H9 (cell line): ENCODE measurements around the gene ST8SIA5. TPM values are rescaled to one million over a fixed set of nuclear protein-coding genes. Genes with fewer than 3 reads are reported as not detected.

Source experiments
- DNase-seq: peaks from one replicate; pipeline ENCODE4 v3.0.0-alpha.2; 2017
- H2AFZ ChIP-seq: one replicate; pipeline ENCODE4 v1.6.1; 2013; ENCODE audit warnings: mild to moderate bottlenecking, low read length, control low read depth, moderate library complexity
- H2AK5ac ChIP-seq: 2 replicates; pipeline ENCODE4 v1.6.1; 2013; ENCODE audit warnings: low read length, control low read depth, mixed read lengths; ENCODE audit not compliant: insufficient read length
- H2BK120ac ChIP-seq: one replicate; pipeline ENCODE4 v1.6.1; 2013; ENCODE audit warnings: low read depth, mild to moderate bottlenecking, low read length, control low read depth, inconsistent platforms; ENCODE audit not compliant: poor library complexity, severe bottlenecking
- H2BK12ac ChIP-seq: 2 replicates; pipeline ENCODE4 v1.6.1; 2013; ENCODE audit warnings: low read length, control low read depth, mixed read lengths, low read depth; ENCODE audit not compliant: insufficient read length
- H2BK15ac ChIP-seq: 2 replicates; pipeline ENCODE4 v1.6.1; 2013; ENCODE audit warnings: low read depth, low read length, control low read depth
- H2BK20ac ChIP-seq: one replicate; pipeline ENCODE4 v1.6.1; 2013; ENCODE audit warnings: low read depth, mild to moderate bottlenecking, low read length, control low read depth, inconsistent platforms; ENCODE audit not compliant: poor library complexity, severe bottlenecking
- H2BK5ac ChIP-seq: 2 replicates; pipeline ENCODE4 v1.6.1; 2013; ENCODE audit warnings: low read length, control low read depth, mixed read lengths; ENCODE audit not compliant: insufficient read length
- H3K14ac ChIP-seq: 2 replicates; pipeline ENCODE4 v1.6.1; 2013; ENCODE audit warnings: low read length, control low read depth; ENCODE audit not compliant: insufficient read depth
- H3K18ac ChIP-seq: 2 replicates; pipeline ENCODE4 v1.6.1; 2013; ENCODE audit warnings: low read depth, mild to moderate bottlenecking, mixed read lengths, low read length, control low read depth; ENCODE audit not compliant: insufficient read length
- H3K23ac ChIP-seq: 2 replicates; pipeline ENCODE4 v1.6.1; 2013; ENCODE audit warnings: low read length, control low read depth, mixed read lengths, low read depth; ENCODE audit not compliant: insufficient read length
- H3K23me2 ChIP-seq: 2 replicates; pipeline ENCODE4 v1.6.1; 2013; ENCODE audit warnings: low read depth, mild to moderate bottlenecking, mixed read lengths, low read length, control low read depth; ENCODE audit not compliant: insufficient read length, poor library complexity, severe bottlenecking
- H3K27ac ChIP-seq: 2 replicates; pipeline ENCODE4 v1.5.1; 2013; ENCODE audit warnings: low read length, control low read depth, mixed read lengths, low read depth; ENCODE audit not compliant: insufficient read length
- H3K27me3 ChIP-seq: 2 replicates; pipeline ENCODE4 v1.6.1; 2013; ENCODE audit warnings: low read length, control low read depth, inconsistent platforms; ENCODE audit not compliant: insufficient read depth
- H3K4ac ChIP-seq: 2 replicates; pipeline ENCODE4 v1.6.1; 2013; ENCODE audit warnings: low read depth, mild to moderate bottlenecking, control low read depth, inconsistent platforms, low read length, moderate library complexity
- H3K4me1 ChIP-seq: 2 replicates; pipeline ENCODE4 v1.6.1; 2013; ENCODE audit warnings: low read length, control low read depth, inconsistent platforms; ENCODE audit not compliant: insufficient read depth
- H3K4me2 ChIP-seq: 2 replicates; pipeline ENCODE4 v1.6.1; 2013; ENCODE audit warnings: low read length, control low read depth, mixed read lengths; ENCODE audit not compliant: insufficient read length, insufficient read depth
- H3K56ac ChIP-seq: 2 replicates; pipeline ENCODE4 v1.6.1; 2013; ENCODE audit warnings: low read depth, mild to moderate bottlenecking, mixed read lengths, low read length, control low read depth; ENCODE audit not compliant: insufficient read length
- H3K79me1 ChIP-seq: 2 replicates; pipeline ENCODE4 v1.6.1; 2013; ENCODE audit warnings: low read depth, mild to moderate bottlenecking, moderate library complexity, low read length, control low read depth, inconsistent platforms; ENCODE audit not compliant: insufficient read depth, poor library complexity, severe bottlenecking
- H3K79me2 ChIP-seq: 2 replicates; pipeline ENCODE4 v1.6.1; 2013; ENCODE audit warnings: low read length, control low read depth, inconsistent platforms; ENCODE audit not compliant: insufficient read depth
- H3K9ac ChIP-seq: 2 replicates; pipeline ENCODE4 v1.6.1; 2013; ENCODE audit warnings: low read length, control low read depth, mixed read lengths; ENCODE audit not compliant: insufficient read length; ENCODE audit errors: extremely low read depth
- H3K9me3 ChIP-seq: one replicate; pipeline ENCODE4 v1.6.1; 2013; ENCODE audit warnings: low read depth, low read length, inconsistent platforms; ENCODE audit not compliant: control insufficient read depth
- H3T11ph ChIP-seq: one replicate; pipeline ENCODE4 v1.6.1; 2013; ENCODE audit warnings: mild to moderate bottlenecking, low read length, control low read depth, inconsistent platforms
- H4K20me1 ChIP-seq: one replicate; pipeline ENCODE4 v1.6.1; 2013; ENCODE audit not compliant: control insufficient read depth, insufficient read length, insufficient read depth
- H4K5ac ChIP-seq: 2 replicates; pipeline ENCODE4 v1.6.1; 2013; ENCODE audit warnings: low read depth, mild to moderate bottlenecking, mixed read lengths, low read length, control low read depth; ENCODE audit not compliant: insufficient read length
- H4K8ac ChIP-seq: replicated peaks from 2 replicates; pipeline ENCODE4 v1.6.1; 2013; ENCODE audit warnings: low read length, control low read depth, mixed read lengths, low read depth; ENCODE audit not compliant: insufficient read length
- H4K91ac ChIP-seq: 2 replicates; pipeline ENCODE4 v1.6.1; 2013; ENCODE audit warnings: low read depth, mild to moderate bottlenecking, moderate library complexity, mixed read lengths, low read length, control low read depth; ENCODE audit not compliant: insufficient read length
- H3K27ac Mint-ChIP-seq, 3 experiments: 2 replicates in 2 of 3; 3 replicates in 1 of 3; pipeline ENCODE4 v1.8.0; 2020 to 2021; ENCODE audit warnings: mixed read lengths in 3 of 3, mild to moderate bottlenecking in 1 of 3, moderate library complexity in 1 of 3
- H3K27me3 Mint-ChIP-seq: 2 replicates; pipeline ENCODE4 v1.8.0; 2021; ENCODE audit warnings: low read depth, mild to moderate bottlenecking, moderate library complexity, mixed read lengths
- H3K36me3 Mint-ChIP-seq, 3 experiments: 2 replicates in 2 of 3; 3 replicates in 1 of 3; pipeline ENCODE4 v1.8.0; 2020 to 2021; ENCODE audit warnings: low read depth in 3 of 3, mixed read lengths in 3 of 3; ENCODE audit not compliant: insufficient read depth in 1 of 3
- H3K4me1 Mint-ChIP-seq, 2 experiments: 2 replicates each; pipeline ENCODE4 v1.8.0; 2020; ENCODE audit warnings: mixed read lengths in 2 of 2
- H3K4me3 Mint-ChIP-seq, 2 experiments: 2 replicates in 1 of 2; 3 replicates in 1 of 2; pipeline ENCODE4 v1.8.0; 2020 to 2021; ENCODE audit warnings: mild to moderate bottlenecking in 2 of 2, mixed read lengths in 2 of 2, moderate library complexity in 1 of 2
- H3K9me3 Mint-ChIP-seq, 2 experiments: 2 replicates in 1 of 2; 3 replicates in 1 of 2; pipeline ENCODE4 v1.8.0; 2020; ENCODE audit warnings: mild to moderate bottlenecking in 2 of 2, mixed read lengths in 2 of 2, moderate library complexity in 1 of 2
- WGBS: extraction: QIAGEN DNeasy Blood & Tissue Kit; methylation state at CpG from one replicate; pipeline ENCODE4 v1.1.7; 2013; ENCODE audit warnings: missing lambda C conversion rate, low lambda C conversion rate, mixed read lengths; ENCODE audit not compliant: insufficient read length; ENCODE audit errors: extremely low coverage; 5-methylcytosine and 5-hydroxymethylcytosine counted together
- total RNA-seq: library from RNA; stranded (reverse); gene quantifications from 2 replicates; pipeline ENCODE4 v1.2.1, GENCODE V29; 2021
- TF ChIP-seq, protein P1 (sequence below): fragments of 200-600 bp; sonication (generic); conservative IDR thresholded peaks from 3 replicates; pipeline ENCODE4 v1.8.0; 2021; ENCODE audit warnings: antibody characterized with exemption, mild to moderate bottlenecking

ST8SIA5 gene
- total RNA-seq, 1 experiment from 2014 or later: 0.63 TPM

DNA sequence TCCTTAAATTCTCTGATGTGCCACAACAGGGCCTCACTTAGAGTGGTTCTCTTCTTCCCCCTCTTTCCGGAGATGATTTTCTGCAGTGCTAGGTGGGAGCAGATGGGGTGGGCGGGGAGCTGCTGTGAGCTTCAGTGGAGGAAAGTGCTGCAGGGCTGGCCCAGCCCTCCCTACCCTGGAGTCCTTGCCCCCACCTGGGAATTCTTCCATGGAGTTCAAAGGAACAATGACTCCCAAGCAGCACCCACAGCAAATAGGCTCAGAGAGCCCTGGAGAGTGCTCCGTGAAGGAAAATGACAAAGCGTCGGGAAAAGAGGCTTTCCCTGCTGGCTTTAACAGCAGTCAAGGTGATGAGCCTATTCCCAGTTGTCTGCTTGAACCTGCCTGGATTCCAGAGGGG is 128.6 kb downstream of the ST8SIA5 start:
- no peak overlapping the region for H4K91ac ChIP-seq
- no peak overlapping the region for H3T11ph ChIP-seq
- H3K4me2 ChIP-seq: no peak overlapping the region
- H4K8ac ChIP-seq: no peak overlapping the region
- H3K4me3 Mint-ChIP-seq: no peak overlapping the region
- H3K79me1 ChIP-seq: no peaks in the 10 kb centered on the region
- no peak overlapping the region for H2BK5ac ChIP-seq
- no peaks in the 10 kb centered on the region for H3K79me2 ChIP-seq
- peaks cover 0 to 8% of the 10 kb centered on the region in 2 experiments; a peak in 2 of 4 replicates for H3K4me1 Mint-ChIP-seq
- H2AFZ ChIP-seq: no peak overlapping the region
- H3K27me3 Mint-ChIP-seq: peaks cover 4% of the 10 kb centered on the region
- H2BK15ac ChIP-seq: no peak overlapping the region
- no peak overlapping the region for H3K23ac ChIP-seq
- H3K23me2 ChIP-seq: no peaks in the 10 kb centered on the region
- no peak overlapping the region for H3K18ac ChIP-seq
- TF ChIP-seq, protein P1, sequence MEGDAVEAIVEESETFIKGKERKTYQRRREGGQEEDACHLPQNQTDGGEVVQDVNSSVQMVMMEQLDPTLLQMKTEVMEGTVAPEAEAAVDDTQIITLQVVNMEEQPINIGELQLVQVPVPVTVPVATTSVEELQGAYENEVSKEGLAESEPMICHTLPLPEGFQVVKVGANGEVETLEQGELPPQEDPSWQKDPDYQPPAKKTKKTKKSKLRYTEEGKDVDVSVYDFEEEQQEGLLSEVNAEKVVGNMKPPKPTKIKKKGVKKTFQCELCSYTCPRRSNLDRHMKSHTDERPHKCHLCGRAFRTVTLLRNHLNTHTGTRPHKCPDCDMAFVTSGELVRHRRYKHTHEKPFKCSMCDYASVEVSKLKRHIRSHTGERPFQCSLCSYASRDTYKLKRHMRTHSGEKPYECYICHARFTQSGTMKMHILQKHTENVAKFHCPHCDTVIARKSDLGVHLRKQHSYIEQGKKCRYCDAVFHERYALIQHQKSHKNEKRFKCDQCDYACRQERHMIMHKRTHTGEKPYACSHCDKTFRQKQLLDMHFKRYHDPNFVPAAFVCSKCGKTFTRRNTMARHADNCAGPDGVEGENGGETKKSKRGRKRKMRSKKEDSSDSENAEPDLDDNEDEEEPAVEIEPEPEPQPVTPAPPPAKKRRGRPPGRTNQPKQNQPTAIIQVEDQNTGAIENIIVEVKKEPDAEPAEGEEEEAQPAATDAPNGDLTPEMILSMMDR: no peak
- no peak overlapping the region for H4K5ac ChIP-seq
- H3K9ac ChIP-seq: no peak overlapping the region
- WGBS: no CpG with 5 or more reads among the region's 5 CpGs
- no peak overlapping the region for H3K4ac ChIP-seq
- H4K20me1 ChIP-seq: no peaks in the 10 kb centered on the region
- H3K27ac ChIP-seq: no peak overlapping the region
- no peak overlapping the region for H2BK120ac ChIP-seq
- no peaks in the 10 kb centered on the region for H3K4me1 ChIP-seq
- DNase-seq: no peak
- H3K56ac ChIP-seq: no peak overlapping the region
- no peak overlapping the region for H3K27ac Mint-ChIP-seq
- no peak overlapping the region for H2BK12ac ChIP-seq
- H3K14ac ChIP-seq: no peak overlapping the region
- H3K36me3 Mint-ChIP-seq: no peaks in the 10 kb centered on the region; a peak in 1 of 7 replicates
- no peaks in the 10 kb centered on the region for H3K27me3 ChIP-seq
- no peak overlapping the region for H2BK20ac ChIP-seq
- H2AK5ac ChIP-seq: no peak overlapping the region
- no peaks in the 10 kb centered on the region for H3K9me3 ChIP-seq
- H3K9me3 Mint-ChIP-seq: peaks cover 0 to 2% of the 10 kb centered on the region in 2 experiments; a peak in 2 of 5 replicates
